GM23248 (cell line): ENCODE results near the gene ATP8A2. TPM values are rescaled to one million over a fixed set of nuclear protein-coding genes. Genes with fewer than 3 reads are reported as not detected.

Experiments used
- DNase-seq: peaks from one replicate; pipeline ENCODE4 v3.0.0-alpha.2; 2015
- H2AFZ ChIP-seq: fragments of 200-600 bp; sonication (generic); 2 replicates; pipeline ENCODE4 v1.6.1; 2016; ENCODE audit warnings: antibody characterized with exemption
- H3F3A ChIP-seq: fragments of 200-600 bp; sonication (generic); 2 replicates; pipeline ENCODE4 v1.6.1; 2016; ENCODE audit warnings: mild to moderate bottlenecking, antibody characterized with exemption, mixed run types; ENCODE audit not compliant: insufficient read depth
- H3K27ac ChIP-seq: fragments of 200-600 bp; sonication (generic); 2 replicates; pipeline ENCODE4 v1.5.1; 2016; ENCODE audit warnings: mild to moderate bottlenecking
- H3K27me3 ChIP-seq: fragments of 200-600 bp; sonication (generic); replicated peaks from 2 replicates; pipeline ENCODE4 v1.6.1; 2016; ENCODE audit warnings: mild to moderate bottlenecking; ENCODE audit not compliant: insufficient read depth
- H3K36me3 ChIP-seq: fragments of 200-600 bp; sonication (generic); 2 replicates; pipeline ENCODE4 v1.6.1; 2016; ENCODE audit warnings: low read depth, mild to moderate bottlenecking
- H3K4me1 ChIP-seq: fragments of 200-600 bp; sonication (generic); 2 replicates; pipeline ENCODE4 v1.6.1; 2016; ENCODE audit warnings: mild to moderate bottlenecking; ENCODE audit not compliant: insufficient read depth
- H3K4me2 ChIP-seq: fragments of 200-600 bp; sonication (generic); one replicate; pipeline ENCODE4 v1.6.1; 2016; ENCODE audit warnings: mild to moderate bottlenecking; ENCODE audit not compliant: unreplicated experiment
- H3K4me3 ChIP-seq: fragments of 200-600 bp; sonication (generic); 2 replicates; pipeline ENCODE4 v1.5.1; 2016; ENCODE audit warnings: mild to moderate bottlenecking
- H3K79me2 ChIP-seq: fragments of 200-600 bp; sonication (generic); 2 replicates; pipeline ENCODE4 v1.6.1; 2016; ENCODE audit warnings: mild to moderate bottlenecking; ENCODE audit not compliant: insufficient read depth
- H3K9ac ChIP-seq: fragments of 200-600 bp; sonication (generic); 2 replicates; pipeline ENCODE4 v1.6.1; 2016; ENCODE audit warnings: mild to moderate bottlenecking
- H3K9me2 ChIP-seq: fragments of 200-600 bp; sonication (generic); 2 replicates; pipeline ENCODE4 v1.6.1; 2016; ENCODE audit warnings: mixed run types, mild to moderate bottlenecking, moderate library complexity; ENCODE audit not compliant: insufficient read depth
- H3K9me3 ChIP-seq: fragments of 200-600 bp; sonication (generic); one replicate; pipeline ENCODE4 v1.6.1; 2017; ENCODE audit warnings: low read depth
- H4K20me1 ChIP-seq: fragments of 200-600 bp; sonication (generic); 2 replicates; pipeline ENCODE4 v1.6.0; 2016; ENCODE audit not compliant: insufficient read depth
- EZH2 ChIP-seq: fragments of 200-600 bp; sonication (generic); IDR thresholded peaks from 2 replicates; pipeline ENCODE4 v1.6.1; 2018; ENCODE audit warnings: antibody characterized with exemption, mild to moderate bottlenecking; ENCODE audit not compliant: insufficient read depth, poor library complexity, severe bottlenecking
- EZH2phosphoT487 ChIP-seq: fragments of 200-600 bp; sonication (generic); IDR thresholded peaks from 2 replicates; pipeline ENCODE4 v1.6.1; 2018; ENCODE audit warnings: antibody characterized with exemption, moderate library complexity, mild to moderate bottlenecking, low read depth; ENCODE audit not compliant: insufficient read depth
- WGBS, 2 experiments: methylation state at CpG; one replicate each; pipeline ENCODE4 v1.1.6; 2015 to 2017; ENCODE audit warnings: low lambda C conversion rate in 2 of 2, low coverage in 1 of 2; ENCODE audit errors: missing lambda C conversion rate in 2 of 2; 5-methylcytosine and 5-hydroxymethylcytosine counted together
- in situ Hi-C: fragments of 300-500 bp; cut with MboI; formaldehyde crosslinking; loops from 2 replicates; pipeline ENCODE4 v1.15.0; 2020
- polyA plus RNA-seq: library from polyadenylated mRNA; unstranded; fragments of >200 nt; fragmentation: Nextera tagmentation; extraction: Ambion mirVana; gene quantifications from 2 replicates; pipeline ENCODE4 v1.2.1, GENCODE V29; 2016
- total RNA-seq: library from RNA; depleted of rRNA; stranded (reverse); fragments of >200 nt; shearing (Covaris generic); gene quantifications from 2 replicates; pipeline ENCODE4 v1.2.3, GENCODE V29; 2014

The ATP8A2 gene
- total and polyA plus RNA-seq, 2 experiments from 2014 or later: under 0.01 to 0.05 TPM

DNA sequence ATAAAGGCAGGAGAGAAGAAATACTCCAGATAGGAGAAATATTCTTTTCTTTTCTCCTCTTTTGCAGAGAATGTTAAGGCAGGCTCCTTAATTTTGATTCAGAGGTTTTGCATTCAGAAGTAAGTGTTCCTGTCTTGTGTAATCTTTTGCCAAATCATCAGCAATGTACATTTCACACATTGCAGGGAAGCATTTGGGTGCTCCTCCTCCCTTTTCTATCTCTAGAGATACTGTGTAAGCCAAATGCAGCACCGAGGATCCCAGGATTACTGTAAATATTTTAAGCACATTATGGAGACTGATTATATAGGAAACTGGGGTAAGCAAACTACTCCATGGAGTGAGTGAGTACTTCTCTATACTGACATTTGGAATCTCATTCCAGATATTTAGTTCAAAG lies 7.2 kb downstream of the ATP8A2 start:
- no peak overlapping the region for H3K27ac ChIP-seq
- TF ChIP-seq EZH2 (no peak), EZH2phosphoT487 (no peak)
- no peak overlapping the region for H3K4me2 ChIP-seq
- peaks cover 17% of the 10 kb centered on the region for H3K27me3 ChIP-seq
- no peaks in the 10 kb centered on the region for H3K9me3 ChIP-seq
- no peaks in the 10 kb centered on the region for H4K20me1 ChIP-seq
- no peaks in the 10 kb centered on the region for H3K79me2 ChIP-seq
- H3K4me1 ChIP-seq: no peaks in the 10 kb centered on the region
- H3K9ac ChIP-seq: no peak overlapping the region
- no peaks in the 10 kb centered on the region for H3F3A ChIP-seq
- no peaks in the 10 kb centered on the region for H3K36me3 ChIP-seq
- no peak overlapping the region for H2AFZ ChIP-seq
- no peak overlapping the region for H3K4me3 ChIP-seq
- WGBS, 2 experiments: 8 to 11% methylated on average over 1 of the region's 1 CpG
- H3K9me2 ChIP-seq: no peaks in the 10 kb centered on the region
- in situ Hi-C loops: no loop called here
- no peak for DNase-seq

- Histone ChIP-seq H3K27me3 (peaks cover 6% of the 10 kb centered on the region), H3K36me3 (no peaks in the 10 kb centered on the region), H3K9ac (no peak overlapping the region), H3K4me1 (no peaks in the 10 kb centered on the region), H2AFZ (no peak overlapping the region), H3K79me2 (no peaks in the 10 kb centered on the region), H3K9me3 (no peaks in the 10 kb centered on the region), H3K4me3 (no peak overlapping the region), H3F3A (no peaks in the 10 kb centered on the region), H4K20me1 (no peaks in the 10 kb centered on the region), H3K4me2 (no peak overlapping the region), H3K9me2 (no peaks in the 10 kb centered on the region), H3K27ac (no peak overlapping the region)
- in situ Hi-C loops: no loop called here
- WGBS, 2 experiments: 65% methylated on average over 4 of the region's 4 CpGs
- TF ChIP-seq EZH2phosphoT487: no peak
- no peak for DNase-seq
Observed at GRCh38 chr13:25380082-25380481, 8.3 kb downstream of the ATP8A2 start.

DNA sequence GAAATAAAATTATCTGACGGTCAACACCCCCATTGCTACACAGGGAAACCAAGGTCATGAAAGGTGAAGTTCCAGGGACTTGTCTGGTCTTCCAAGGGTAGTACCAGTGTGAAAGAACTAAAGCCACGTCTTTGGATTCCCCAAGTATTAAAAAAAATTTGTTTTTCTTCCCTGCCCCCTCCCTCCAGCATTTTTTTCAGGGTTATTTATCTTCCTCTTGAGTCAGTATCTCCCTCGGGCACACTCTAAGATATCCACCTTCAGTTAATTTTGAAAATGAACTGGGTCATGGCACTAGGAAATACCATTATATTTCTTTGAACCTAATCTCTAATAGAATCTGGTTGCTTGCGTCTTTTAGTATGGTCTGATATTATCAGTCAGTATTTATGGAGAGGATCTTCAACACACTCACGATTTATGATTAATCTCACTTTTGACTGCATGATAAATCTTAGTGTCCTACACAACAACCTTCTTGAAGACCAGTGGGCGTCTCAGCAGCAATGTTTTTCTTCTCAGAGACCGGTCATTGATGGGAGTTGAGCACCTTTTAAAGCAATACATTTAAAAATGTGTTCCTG lies 9.1 kb downstream of the ATP8A2 start:
- no peak overlapping the region for H3K4me3 ChIP-seq
- no peaks in the 10 kb centered on the region for H3K9me2 ChIP-seq
- no peak overlapping the region for H3K4me2 ChIP-seq
- in situ Hi-C loops: no loop called here
- no peak for DNase-seq
- no peak overlapping the region for H3K27ac ChIP-seq
- H4K20me1 ChIP-seq: no peaks in the 10 kb centered on the region
- no peaks in the 10 kb centered on the region for H3F3A ChIP-seq
- no peaks in the 10 kb centered on the region for H3K4me1 ChIP-seq
- H3K9ac ChIP-seq: no peak overlapping the region
- TF ChIP-seq EZH2 (no peak), EZH2phosphoT487 (no peak)
- H3K79me2 ChIP-seq: no peaks in the 10 kb centered on the region
- no peaks in the 10 kb centered on the region for H3K36me3 ChIP-seq
- WGBS, 2 experiments: 34 to 37% methylated on average over 7 of the region's 7 CpGs
- no peaks in the 10 kb centered on the region for H3K9me3 ChIP-seq
- no peak overlapping the region for H2AFZ ChIP-seq
- H3K27me3 ChIP-seq: peaks cover 6% of the 10 kb centered on the region

- H3K27me3 ChIP-seq: no peaks in the 10 kb centered on the region; the same call in none of the 2 replicates
- H3K79me2 ChIP-seq: no peaks in the 10 kb centered on the region
- 17% methylated on average over 4 of the region's 4 CpGs for WGBS, 2 experiments
- H3K36me3 ChIP-seq: no peaks in the 10 kb centered on the region
- TF ChIP-seq EZH2phosphoT487: no peak
- no peak overlapping the region for H3K27ac ChIP-seq
- H3K4me2 ChIP-seq: no peak overlapping the region
- no peak overlapping the region for H2AFZ ChIP-seq
- H3K9ac ChIP-seq: no peak overlapping the region
- H3K9me2 ChIP-seq: no peaks in the 10 kb centered on the region
- in situ Hi-C loops: no loop called here
- no peaks in the 10 kb centered on the region for H4K20me1 ChIP-seq
- DNase-seq: no peak
- H3K4me1 ChIP-seq: no peaks in the 10 kb centered on the region
- H3F3A ChIP-seq: no peaks in the 10 kb centered on the region
- H3K9me3 ChIP-seq: no peaks in the 10 kb centered on the region
- no peak overlapping the region for H3K4me3 ChIP-seq
Observed at GRCh38 chr13:25384758-25385410, 13.1 kb downstream of the ATP8A2 start.
